ELR (cell line): ENCODE data around the gene HCFC1.

Experiments used
- DNase-seq: peaks from one replicate; pipeline ENCODE4 v3.0.0-alpha.2; 2015; ENCODE audit warnings: low read depth

Gene HCFC1

GRCh38 chrX:153939573-153939972 lies 32.0 kb downstream of the HCFC1 start:
- DNase-seq: no peak

- no peak for DNase-seq
Observed at GRCh38 chrX:153938226-153938786, 33.3 kb downstream of the HCFC1 start.

- DNase-seq: no peak
Observed at GRCh38 chrX:153937056-153937455, 34.6 kb downstream of the HCFC1 start.

- no peak for DNase-seq
Observed at GRCh38 chrX:153935326-153935851, 36.2 kb downstream of the HCFC1 start.

GRCh38 chrX:153934762-153935325 lies 36.8 kb downstream of the HCFC1 start, which contains the start of gene NAA10:
Gene NAA10 (minus strand): TSS chrX:153935037. CDS start chrX:153934904, 133 bp downstream.
- peak; percentile 79 for DNase-seq

GRCh38 chrX:153934148-153934761 lies 37.4 kb downstream of the HCFC1 start:
- DNase-seq: no peak

- peak; percentile 63 for DNase-seq
Observed at GRCh38 chrX:153933748-153934147, 37.9 kb downstream of the HCFC1 start.

- no peak for DNase-seq
Observed at GRCh38 chrX:153932220-153932915, 39.2 kb downstream of the HCFC1 start.

GRCh38 chrX:153931748-153932147 lies 39.9 kb downstream of the HCFC1 start:
- DNase-seq: no peak

- no peak for DNase-seq
Observed at GRCh38 chrX:153931151-153931550, 40.5 kb downstream of the HCFC1 start.

GRCh38 chrX:153930011-153930910 lies 41.4 kb downstream of the HCFC1 start:
- no peak for DNase-seq

GRCh38 chrX:153929576-153929975 lies 42.0 kb downstream of the HCFC1 start:
- DNase-seq: no peak

GRCh38 chrX:153928846-153929245 lies 42.8 kb downstream of the HCFC1 start:
- DNase-seq: no peak

- peak; percentile 96 for DNase-seq
Observed at GRCh38 chrX:153927922-153928760, 43.5 kb downstream of the HCFC1 start.

GRCh38 chrX:153927672-153927921 lies 44.0 kb downstream of the HCFC1 start:
- DNase-seq: no peak

- peak; percentile 35 for DNase-seq
Observed at GRCh38 chrX:153926858-153927671, 44.6 kb downstream of the HCFC1 start.

GRCh38 chrX:153926552-153926857 lies 45.1 kb downstream of the HCFC1 start:
- DNase-seq: no peak

GRCh38 chrX:153925739-153926551 lies 45.7 kb downstream of the HCFC1 start, which contains the start of gene ARHGAP4:
Gene ARHGAP4 (minus strand): TSS chrX:153926264. CDS start chrX:153926202, 62 bp downstream.
- no peak for DNase-seq

GRCh38 chrX:153925387-153925738 lies 46.3 kb downstream of the HCFC1 start:
- no peak for DNase-seq
